ENCODE data around the gene PC.

DNA sequence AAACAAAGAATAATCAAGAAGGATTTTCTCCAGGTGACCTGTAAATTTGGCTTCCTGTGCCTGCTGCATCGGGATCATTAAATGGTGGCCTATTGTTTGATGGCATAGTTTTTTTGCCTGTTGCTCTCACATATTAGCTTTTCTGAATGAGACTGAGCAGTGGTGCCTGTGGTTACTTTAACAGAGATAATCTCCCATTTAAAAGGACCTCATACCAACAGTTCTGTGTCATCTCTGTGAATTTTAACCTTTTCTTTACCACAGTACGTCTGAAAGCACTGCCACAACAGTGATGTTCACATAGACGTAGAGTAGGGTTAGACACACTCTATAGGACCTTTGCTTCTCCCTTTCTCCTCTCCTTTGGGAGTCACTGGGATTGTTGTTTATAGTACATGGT is 137.8 kb downstream of the PC start:
- TF ChIP-seq, protein P1, sequence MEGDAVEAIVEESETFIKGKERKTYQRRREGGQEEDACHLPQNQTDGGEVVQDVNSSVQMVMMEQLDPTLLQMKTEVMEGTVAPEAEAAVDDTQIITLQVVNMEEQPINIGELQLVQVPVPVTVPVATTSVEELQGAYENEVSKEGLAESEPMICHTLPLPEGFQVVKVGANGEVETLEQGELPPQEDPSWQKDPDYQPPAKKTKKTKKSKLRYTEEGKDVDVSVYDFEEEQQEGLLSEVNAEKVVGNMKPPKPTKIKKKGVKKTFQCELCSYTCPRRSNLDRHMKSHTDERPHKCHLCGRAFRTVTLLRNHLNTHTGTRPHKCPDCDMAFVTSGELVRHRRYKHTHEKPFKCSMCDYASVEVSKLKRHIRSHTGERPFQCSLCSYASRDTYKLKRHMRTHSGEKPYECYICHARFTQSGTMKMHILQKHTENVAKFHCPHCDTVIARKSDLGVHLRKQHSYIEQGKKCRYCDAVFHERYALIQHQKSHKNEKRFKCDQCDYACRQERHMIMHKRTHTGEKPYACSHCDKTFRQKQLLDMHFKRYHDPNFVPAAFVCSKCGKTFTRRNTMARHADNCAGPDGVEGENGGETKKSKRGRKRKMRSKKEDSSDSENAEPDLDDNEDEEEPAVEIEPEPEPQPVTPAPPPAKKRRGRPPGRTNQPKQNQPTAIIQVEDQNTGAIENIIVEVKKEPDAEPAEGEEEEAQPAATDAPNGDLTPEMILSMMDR (IDR thresholded peaks at IDR 0.05), result no peak
- no peak for TF ChIP-seq POLR2A (IDR thresholded peaks at IDR 0.05)
